HEK293 (cell line): ENCODE data around the gene ACIN1.
A peak's percentile ranks its signal among the peaks of the same experiment; 100 is the strongest.

Source experiments
- CTCF ChIA-PET: fragments of 350-600 bp; formaldehyde crosslinking; extraction: SDS; loops from one replicate; lab custom pipeline; 2021; ENCODE audit warnings: antibody characterized with exemption; lab: Yijun Ruan, JAX
- POLR2A ChIA-PET: fragments of 300-600 bp; formaldehyde crosslinking; extraction: SDS; loops from one replicate; lab custom pipeline; 2020; ENCODE audit warnings: antibody characterized with exemption, inconsistent platforms; lab: Yijun Ruan, JAX
- H3K27ac ChIP-seq: fragments of 200-500 bp; sonication (Bioruptor generic); 2 replicates; pipeline ENCODE4 v1.5.1; 2014; ENCODE audit warnings: low read depth, low read length, control low read depth, inconsistent platforms; ENCODE audit errors: extremely low read depth
- H3K36me3 ChIP-seq, 2 experiments: fragments of 200-500 bp in 1 of 2; sonication (Bioruptor generic) in 1 of 2; 1 replicate in 1 of 2; 2 replicates in 1 of 2; pipeline ENCODE4 v1.5.1; 2014 to 2017; ENCODE audit warnings: inconsistent platforms in 2 of 2, low read length in 2 of 2; ENCODE audit not compliant: control insufficient read depth in 2 of 2, insufficient read depth in 1 of 2
- H3K4me1 ChIP-seq: fragments of 200-500 bp; sonication (Bioruptor generic); 2 replicates; pipeline ENCODE4 v1.5.1; 2014; ENCODE audit warnings: mild to moderate bottlenecking, low read length, inconsistent platforms; ENCODE audit not compliant: control insufficient read depth, insufficient read depth
- H3K4me3 ChIP-seq: 2 replicates; pipeline ENCODE4 v1.5.1; 2011; ENCODE audit warnings: low read depth, mild to moderate bottlenecking, control low read depth, low read length, moderate library complexity
- H3K9me3 ChIP-seq: fragments of 200-500 bp; sonication (Bioruptor generic); 2 replicates; pipeline ENCODE4 v1.5.1; 2014; ENCODE audit warnings: low read depth, low read length, inconsistent platforms; ENCODE audit not compliant: control insufficient read depth, insufficient read depth
- GLIS1 ChIP-seq: fragments of 450-650 bp; formaldehyde crosslinking; IDR thresholded peaks from 2 replicates; pipeline ENCODE4 v1.5.1; 2016; ENCODE audit warnings: missing biosample characterization, missing genetic modification characterization
- GLIS2 ChIP-seq: fragments of 450-650 bp; formaldehyde crosslinking; IDR thresholded peaks from 2 replicates; pipeline ENCODE4 v1.5.1; 2016; ENCODE audit warnings: missing biosample characterization, missing genetic modification characterization
- SCRT1 ChIP-seq: fragments of 450-650 bp; formaldehyde crosslinking; IDR thresholded peaks from 2 replicates; pipeline ENCODE4 v1.5.1; 2016; ENCODE audit warnings: missing biosample characterization, missing genetic modification characterization, borderline replicate concordance
- ZNF155 ChIP-seq: fragments of 450-650 bp; formaldehyde crosslinking; IDR thresholded peaks from 2 replicates; pipeline ENCODE4 v1.5.1; 2016; ENCODE audit warnings: missing biosample characterization, missing genetic modification characterization
- ZNF169 ChIP-seq: fragments of 450-650 bp; formaldehyde crosslinking; IDR thresholded peaks from 2 replicates; pipeline ENCODE4 v1.5.1; 2016; ENCODE audit warnings: missing biosample characterization, missing genetic modification characterization
- ZNF174 ChIP-seq: fragments of 450-650 bp; formaldehyde crosslinking; IDR thresholded peaks from 2 replicates; pipeline ENCODE4 v1.5.0; 2017; ENCODE audit warnings: missing biosample characterization, mild to moderate bottlenecking, missing genetic modification characterization
- ZNF211 ChIP-seq: fragments of 450-650 bp; formaldehyde crosslinking; IDR thresholded peaks from 2 replicates; pipeline ENCODE4 v1.5.1; 2016; ENCODE audit warnings: low read depth, missing biosample characterization, missing genetic modification characterization
- ZNF239 ChIP-seq: fragments of 450-650 bp; formaldehyde crosslinking; IDR thresholded peaks from 2 replicates; pipeline ENCODE4 v1.5.1; 2016; ENCODE audit warnings: missing biosample characterization, missing genetic modification characterization
- ZNF324 ChIP-seq: fragments of 450-650 bp; formaldehyde crosslinking; IDR thresholded peaks from 2 replicates; pipeline ENCODE4 v1.5.1; 2016; ENCODE audit warnings: missing biosample characterization, missing genetic modification characterization
- ZNF335 ChIP-seq: fragments of 450-650 bp; formaldehyde crosslinking; conservative IDR thresholded peaks from 2 replicates; pipeline ENCODE4 v1.5.1; 2016; ENCODE audit warnings: missing biosample characterization, missing genetic modification characterization
- ZNF354C ChIP-seq: fragments of 450-650 bp; formaldehyde crosslinking; IDR thresholded peaks from 2 replicates; pipeline ENCODE4 v1.5.1; 2016; ENCODE audit warnings: missing biosample characterization, missing genetic modification characterization, low read depth, borderline replicate concordance
- ZNF530 ChIP-seq: fragments of 450-650 bp; formaldehyde crosslinking; IDR thresholded peaks from 2 replicates; pipeline ENCODE4 v1.5.1; 2016; ENCODE audit warnings: low read depth, missing biosample characterization, missing genetic modification characterization
- ZNF600 ChIP-seq: fragments of 450-650 bp; formaldehyde crosslinking; IDR thresholded peaks from 2 replicates; pipeline ENCODE4 v1.5.1; 2016; ENCODE audit warnings: missing biosample characterization, missing genetic modification characterization
- ZNF660 ChIP-seq: fragments of 450-650 bp; IDR thresholded peaks from 2 replicates; pipeline ENCODE4 v1.5.1; 2018; ENCODE audit warnings: missing biosample characterization, mild to moderate bottlenecking, missing genetic modification characterization
- ZNF670 ChIP-seq: fragments of 450-650 bp; formaldehyde crosslinking; IDR thresholded peaks from 2 replicates; pipeline ENCODE4 v1.5.1; 2016; ENCODE audit warnings: missing biosample characterization, missing genetic modification characterization, low read depth
- TF ChIP-seq, protein P1 (sequence below): fragments of 450-650 bp; formaldehyde crosslinking; IDR thresholded peaks from 2 replicates; pipeline ENCODE4 v1.5.1; 2016; ENCODE audit warnings: missing biosample characterization, missing genetic modification characterization

Gene ACIN1

DNA sequence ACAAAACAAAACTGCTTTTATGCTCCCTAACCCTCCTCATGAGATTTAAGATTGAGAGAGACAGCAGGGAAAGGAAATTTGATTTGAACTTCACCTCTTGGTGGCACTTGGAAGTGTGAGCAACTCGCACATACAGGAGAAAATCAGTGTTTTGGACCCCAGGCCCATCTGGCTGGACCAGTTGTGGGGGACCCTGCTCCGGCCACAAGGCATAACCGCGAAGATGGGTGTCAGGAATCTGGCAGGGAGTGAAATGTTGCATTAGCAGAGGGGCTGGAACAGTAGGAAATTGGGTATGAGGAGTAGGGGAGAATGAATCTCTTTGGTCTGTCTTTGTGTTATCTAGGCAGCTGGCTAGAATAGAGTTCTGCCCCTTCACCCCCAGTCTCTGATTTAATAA lies 8.6 kb upstream of the ACIN1 start:
- no peak overlapping the region for H3K4me3 ChIP-seq
- CTCF ChIA-PET, result interaction anchor here (0.6 to 0.7 kb wide), 2 partner anchors 17 to 27 kb away, joined by 3 to 4 read pairs; no protein-coding TSS in a partner anchor
- H3K27ac ChIP-seq, result no peak overlapping the region
- H3K4me1 ChIP-seq, result peaks cover 4% of the 10 kb centered on the region
- TF ChIP-seq SCRT1 (tag by site-specific recombination) (no peak), ZNF670 (tag by site-specific recombination) (no peak), ZNF169 (no peak), ZNF239 (tag by site-specific recombination) (no peak), ZNF600 (tag by site-specific recombination) (peak; percentile 43; the same call in 1 of the 2 replicates)
- TF ChIP-seq, protein P1, sequence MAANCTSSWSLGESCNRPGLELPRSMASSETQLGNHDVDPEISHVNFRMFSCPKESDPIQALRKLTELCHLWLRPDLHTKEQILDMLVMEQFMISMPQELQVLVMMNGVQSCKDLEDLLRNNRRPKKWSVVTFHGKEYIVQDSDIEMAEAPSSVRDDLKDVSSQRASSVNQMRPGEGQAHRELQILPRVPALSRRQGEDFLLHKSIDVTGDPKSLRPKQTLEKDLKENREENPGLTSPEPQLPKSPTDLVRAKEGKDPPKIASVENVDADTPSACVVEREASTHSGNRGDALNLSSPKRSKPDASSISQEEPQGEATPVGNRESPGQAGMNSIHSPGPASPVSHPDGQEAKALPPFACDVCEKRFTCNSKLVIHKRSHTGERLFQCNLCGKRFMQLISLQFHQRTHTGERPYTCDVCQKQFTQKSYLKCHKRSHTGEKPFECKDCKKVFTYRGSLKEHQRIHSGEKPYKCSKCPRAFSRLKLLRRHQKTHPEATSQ (tag by site-specific recombination), result no peak
- TF ChIP-seq, all 188 proteins: peak for 1
- peaks cover 5 to 8% of the 10 kb centered on the region in 2 experiments for H3K36me3 ChIP-seq
- no peaks in the 10 kb centered on the region for H3K9me3 ChIP-seq
- POLR2A ChIA-PET, result interaction anchor here (1.9 kb wide), 1 partner anchor 8 kb away, joined by 8 read pairs; the partner anchor contains the start of genes ACIN1 and C14orf119

DNA sequence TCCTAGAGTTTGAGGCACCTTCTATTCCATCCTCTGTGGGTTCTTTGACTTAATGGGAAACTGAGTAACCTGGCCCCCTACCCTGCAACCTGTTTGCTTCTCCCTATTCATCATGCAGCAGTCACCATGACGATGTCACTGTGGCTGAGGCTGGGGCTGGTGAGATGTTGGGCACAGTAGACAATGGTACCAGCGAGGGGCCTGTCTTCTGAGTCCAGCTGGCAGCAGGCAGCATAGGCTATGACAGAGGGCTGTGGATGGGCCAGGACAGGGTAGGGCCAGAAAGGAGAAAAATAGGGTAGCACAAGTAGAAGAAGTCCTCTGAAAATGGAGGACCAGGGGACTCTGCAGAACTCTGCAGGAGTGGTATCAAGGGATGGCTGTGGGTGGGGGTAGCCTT lies 7.9 kb upstream of the ACIN1 start:
- H3K27ac ChIP-seq, result no peak overlapping the region
- peaks cover 8 to 15% of the 10 kb centered on the region in 2 experiments for H3K36me3 ChIP-seq
- ChIA-PET POLR2A (interaction anchor here (0.5 kb wide), 1 partner anchor 80 kb away, joined by 3 read pairs; no protein-coding TSS in a partner anchor), CTCF (interaction anchor here (0.9 kb wide), 1 partner anchor 18 kb away, joined by 3 read pairs; no protein-coding TSS in a partner anchor)
- H3K9me3 ChIP-seq, result no peaks in the 10 kb centered on the region
- H3K4me1 ChIP-seq, result peaks cover 4% of the 10 kb centered on the region
- no peak for TF ChIP-seq ZNF155 (tag by site-specific recombination)
- no peak for TF ChIP-seq ZNF324 (tag by site-specific recombination)
- TF ChIP-seq ZNF174, result no peak
- no peak for TF ChIP-seq ZNF660 (tag by site-specific recombination)
- TF ChIP-seq ZNF335 (tag by site-specific recombination), result no peak
- no peak for TF ChIP-seq GLIS1
- TF ChIP-seq, all 188 proteins: peak for 0
- no peak overlapping the region for H3K4me3 ChIP-seq

DNA sequence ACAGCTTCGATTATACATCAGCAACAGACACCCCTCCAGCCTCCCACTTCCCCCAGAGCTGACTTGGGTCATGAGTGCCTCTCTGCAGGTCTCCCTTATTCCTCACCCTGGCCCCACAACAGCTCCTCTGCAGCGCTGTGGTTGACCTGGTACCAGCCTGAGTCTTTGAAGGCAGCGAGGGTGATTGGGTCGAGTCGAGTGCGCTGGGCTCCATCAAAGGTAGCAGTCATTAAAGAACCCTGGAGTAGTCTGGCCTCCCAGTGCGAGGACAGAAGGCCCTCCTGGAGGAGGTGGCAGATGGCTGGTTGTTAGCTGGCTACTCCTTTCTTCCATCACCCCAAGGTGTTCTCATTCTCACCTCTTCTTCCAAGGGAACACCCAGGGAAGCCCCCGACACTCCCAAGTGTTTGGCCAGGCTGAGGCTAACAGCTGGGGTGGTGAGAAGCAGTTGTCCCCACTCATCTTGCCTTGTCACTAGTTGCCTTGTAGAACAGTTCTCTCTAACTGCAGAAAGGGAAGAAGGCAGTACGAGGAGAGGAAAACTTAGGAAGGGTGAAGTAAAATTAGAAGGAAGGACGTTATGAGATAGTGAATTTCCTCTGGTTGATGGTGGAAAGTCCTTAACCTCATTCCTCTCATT lies 7.2 kb upstream of the ACIN1 start:
- H3K27ac ChIP-seq, result no peak overlapping the region
- H3K4me1 ChIP-seq, result peaks cover 4% of the 10 kb centered on the region
- ChIA-PET CTCF (interaction anchor here (0.9 to 1.8 kb wide), 4 partner anchors 10 to 116 kb away, joined by 3 to 7 read pairs (median 3); no protein-coding TSS in a partner anchor), POLR2A (interaction anchor here (0.5 kb wide), 1 partner anchor 81 kb away, joined by 3 read pairs; no protein-coding TSS in a partner anchor)
- H3K9me3 ChIP-seq, result no peaks in the 10 kb centered on the region
- H3K4me3 ChIP-seq, result no peak overlapping the region
- TF ChIP-seq ZNF211 (tag by site-specific recombination), result no peak
- no peak for TF ChIP-seq ZNF530 (tag by site-specific recombination)
- TF ChIP-seq, protein P1 (tag by site-specific recombination), result no peak
- TF ChIP-seq ZNF354C (tag by site-specific recombination), result no peak
- no peak for TF ChIP-seq GLIS2
- H3K36me3 ChIP-seq, result peaks cover 8 to 22% of the 10 kb centered on the region in 2 experiments
